H1 (cell line): Measurements from ENCODE around the gene SLC39A13. TPM values are rescaled to one million over a fixed set of nuclear protein-coding genes. Genes with fewer than 3 reads are reported as not detected.

Source experiments
- CTCF ChIA-PET: fragments of 300-600 bp; sonication (Branson Sonifier 250); formaldehyde crosslinking; loops from one replicate; lab custom pipeline; 2021; ENCODE audit not compliant: partially characterized antibody; lab: Charles Lee
- POLR2A ChIA-PET: fragments of 300-600 bp; sonication (Branson Sonifier 250); formaldehyde crosslinking; loops from one replicate; lab custom pipeline; 2021; ENCODE audit warnings: inconsistent platforms; ENCODE audit not compliant: partially characterized antibody; lab: Charles Lee
- DNase-seq, 2 experiments: peaks; one replicate each; pipeline versions ENCODE4 v3.0.0 to v3.0.0-alpha.2; 2010 to 2022; ENCODE audit warnings: low spot score in 2 of 2, low read depth in 1 of 2, mixed read lengths in 1 of 2
- FAIRE-seq: peaks from 2 replicates; lab custom pipeline; 2011; peaks lifted over from hg19 to GRCh38; lab: Jason Lieb, UNC
- H2AFZ ChIP-seq: 2 replicates; pipeline ENCODE4 v1.8.1; 2012; ENCODE audit warnings: low read length, inconsistent platforms
- H2AK5ac ChIP-seq: 2 replicates; pipeline ENCODE4 v1.6.1; 2013; ENCODE audit warnings: low read depth, low read length
- H2BK120ac ChIP-seq: replicated peaks from 2 replicates; pipeline ENCODE3; 2013; ENCODE audit warnings: low read depth, low read length, inconsistent platforms
- H2BK12ac ChIP-seq: 2 replicates; pipeline ENCODE4 v1.6.1; 2013; ENCODE audit warnings: low read depth, low read length
- H2BK15ac ChIP-seq: 2 replicates; pipeline ENCODE4 v1.6.1; 2013; ENCODE audit warnings: low read length
- H2BK20ac ChIP-seq: 2 replicates; pipeline ENCODE4 v1.6.1; 2013; ENCODE audit warnings: low read length
- H2BK5ac ChIP-seq: 2 replicates; pipeline ENCODE4 v1.6.1; 2013; ENCODE audit warnings: low read depth, low read length
- H3K14ac ChIP-seq: 2 replicates; pipeline ENCODE4 v1.6.1; 2013; ENCODE audit warnings: inconsistent platforms; ENCODE audit not compliant: insufficient read length
- H3K18ac ChIP-seq: 2 replicates; pipeline ENCODE4 v1.6.1; 2013; ENCODE audit warnings: low read length; ENCODE audit errors: extremely low read depth
- H3K23ac ChIP-seq: 2 replicates; pipeline ENCODE4 v1.6.1; 2013; ENCODE audit warnings: inconsistent platforms; ENCODE audit not compliant: insufficient read length
- H3K23me2 ChIP-seq: 2 replicates; pipeline ENCODE4 v1.6.1; 2013; ENCODE audit warnings: low read depth, low read length
- H3K27ac ChIP-seq: 2 replicates; pipeline ENCODE4 v1.6.1; 2011; ENCODE audit warnings: low read depth, low read length, inconsistent platforms
- H3K27me3 ChIP-seq, 4 experiments: replicated peaks in 1 of 4; 1 replicate in 1 of 4; 2 replicates in 3 of 4; pipeline versions ENCODE4 v1.6.1 to v1.8.1; 2011 to 2013; ENCODE audit warnings: low read length in 3 of 4, mild to moderate bottlenecking in 3 of 4, inconsistent platforms in 2 of 4, mixed read lengths in 2 of 4, moderate library complexity in 1 of 4; ENCODE audit not compliant: control insufficient read depth in 3 of 4, insufficient read depth in 3 of 4; ENCODE audit errors: extremely low read depth in 1 of 4
- H3K36me3 ChIP-seq, 4 experiments: 2 replicates each; pipeline versions ENCODE4 v1.6.1 to v1.8.1; 2011 to 2013; ENCODE audit warnings: mild to moderate bottlenecking in 4 of 4, low read length in 3 of 4, moderate library complexity in 2 of 4, control low read depth in 1 of 4, inconsistent platforms in 1 of 4; ENCODE audit not compliant: insufficient read depth in 4 of 4, control insufficient read depth in 2 of 4
- H3K4ac ChIP-seq: replicated peaks from 2 replicates; pipeline ENCODE3; 2013; ENCODE audit warnings: low read length, low read depth, mixed read lengths, inconsistent platforms; ENCODE audit not compliant: insufficient read length
- H3K4me1 ChIP-seq, 4 experiments: replicated peaks in 1 of 4; 1 replicate in 1 of 4; 2 replicates in 3 of 4; pipeline versions ENCODE4 v1.6.1 to v1.8.1; 2011 to 2013; ENCODE audit warnings: low read length in 3 of 4, inconsistent platforms in 2 of 4, mixed read lengths in 1 of 4; ENCODE audit not compliant: insufficient read depth in 4 of 4, control insufficient read depth in 3 of 4
- H3K4me2 ChIP-seq, 2 experiments: 2 replicates each; pipeline versions ENCODE4 v1.6.1 to v1.8.1; 2011 to 2013; ENCODE audit warnings: low read depth in 2 of 2, low read length in 2 of 2, control low read depth in 1 of 2, inconsistent platforms in 1 of 2, mild to moderate bottlenecking in 1 of 2; ENCODE audit not compliant: insufficient read depth in 1 of 2
- H3K4me3 ChIP-seq, 4 experiments: fragments of 200-600, 300-600 bp in 1 of 4; sonication (generic), shearing (Covaris generic), sonication (Bioruptor Twin) in 1 of 4; 2 replicates each; pipeline versions ENCODE4 v1.5.1 to v1.8.1; 2011 to 2016; ENCODE audit warnings: low read length in 4 of 4, low read depth in 3 of 4, control low read depth in 2 of 4, inconsistent platforms in 2 of 4, mild to moderate bottlenecking in 2 of 4, mixed read lengths in 1 of 4, moderate library complexity in 1 of 4; ENCODE audit not compliant: insufficient read depth in 2 of 4; ENCODE audit errors: extremely low read depth in 1 of 4
- H3K56ac ChIP-seq: replicated peaks from 2 replicates; pipeline ENCODE3; 2013; ENCODE audit warnings: low read depth, mild to moderate bottlenecking, mixed read lengths, low read length, inconsistent platforms; ENCODE audit not compliant: insufficient read length
- H3K79me1 ChIP-seq: 2 replicates; pipeline ENCODE4 v1.6.1; 2013; ENCODE audit warnings: low read depth, low read length, control low read depth
- H3K79me2 ChIP-seq, 2 experiments: 2 replicates each; pipeline versions ENCODE4 v1.6.1 to v1.8.1; 2012 to 2013; ENCODE audit warnings: low read length in 2 of 2, mild to moderate bottlenecking in 2 of 2, inconsistent platforms in 1 of 2; ENCODE audit not compliant: insufficient read depth in 2 of 2, control insufficient read depth in 1 of 2
- H3K9ac ChIP-seq, 4 experiments: replicated peaks in 1 of 4; 1 replicate in 1 of 4; 2 replicates in 3 of 4; pipeline versions ENCODE4 v1.6.1 to v1.8.1; 2011 to 2013; ENCODE audit warnings: low read depth in 3 of 4, low read length in 3 of 4, control low read depth in 2 of 4, mild to moderate bottlenecking in 2 of 4, moderate library complexity in 2 of 4, inconsistent platforms in 1 of 4; ENCODE audit errors: extremely low read depth in 1 of 4
- H3K9me3 ChIP-seq, 2 experiments: 2 replicates each; pipeline versions ENCODE4 v1.6.1 to v1.8.1; 2012 to 2013; ENCODE audit warnings: mild to moderate bottlenecking in 2 of 2, moderate library complexity in 2 of 2, control low read depth in 1 of 2, inconsistent platforms in 1 of 2, low read depth in 1 of 2, low read length in 1 of 2, mixed read lengths in 1 of 2; ENCODE audit not compliant: insufficient read depth in 2 of 2
- H4K20me1 ChIP-seq, 2 experiments: replicated peaks in 1 of 2; 2 replicates each; pipeline versions ENCODE3 to v1.8.1; 2011 to 2013; ENCODE audit warnings: inconsistent platforms in 2 of 2, low read length in 2 of 2, mild to moderate bottlenecking in 1 of 2; ENCODE audit not compliant: insufficient read depth in 2 of 2, control insufficient read depth in 1 of 2
- H4K5ac ChIP-seq: 2 replicates; pipeline ENCODE4 v1.6.1; 2013; ENCODE audit warnings: low read length, low read depth, mixed read lengths, inconsistent platforms; ENCODE audit not compliant: insufficient read length
- H4K8ac ChIP-seq: 2 replicates; pipeline ENCODE4 v1.8.0; 2013; ENCODE audit warnings: mild to moderate bottlenecking, moderate library complexity, low read length, inconsistent platforms; ENCODE audit not compliant: insufficient read depth; ENCODE audit errors: extremely low read depth
- H4K91ac ChIP-seq: replicated peaks from 2 replicates; pipeline ENCODE3; 2013; ENCODE audit warnings: low read length, mixed read lengths, inconsistent platforms; ENCODE audit not compliant: insufficient read length
- BACH1 ChIP-seq: IDR thresholded peaks from 2 replicates; pipeline ENCODE4 v1.6.1; 2012; ENCODE audit warnings: low read length, improper control_type of control experiment
- HDAC6 ChIP-seq: IDR thresholded peaks from one replicate; pipeline ENCODE4 v1.7.1; 2012; ENCODE audit warnings: low read depth, mild to moderate bottlenecking, inconsistent platforms, low read length, moderate library complexity
- KDM4A ChIP-seq: IDR thresholded peaks from one replicate; pipeline ENCODE4 v1.7.1; 2012; ENCODE audit warnings: low read depth, mild to moderate bottlenecking, moderate library complexity, low read length, inconsistent platforms; ENCODE audit not compliant: severe bottlenecking
- NRF1 ChIP-seq: IDR thresholded peaks from 2 replicates; pipeline ENCODE4 v1.6.1; 2011; ENCODE audit warnings: mild to moderate bottlenecking, low read depth, low read length, improper control_type of control experiment
- POLR2AphosphoS5 ChIP-seq: IDR thresholded peaks from 2 replicates; pipeline ENCODE4 v1.6.1; 2011; ENCODE audit warnings: low read depth, low read length
- POU5F1 ChIP-seq: IDR thresholded peaks from 2 replicates; pipeline ENCODE4 v1.6.1; 2011; ENCODE audit warnings: low read depth, mild to moderate bottlenecking, low read length, moderate library complexity
- RNF2 ChIP-seq: fragments of 200-900, 300-1000 bp; sonication (generic); IDR thresholded peaks from 2 replicates; pipeline ENCODE4 v1.7.1; 2016; ENCODE audit warnings: borderline replicate concordance, low read depth, mild to moderate bottlenecking, antibody characterized with exemption, low read length; ENCODE audit not compliant: poor library complexity, severe bottlenecking; ENCODE audit errors: missing control alignments
- SP2 ChIP-seq: IDR thresholded peaks from 2 replicates; pipeline ENCODE4 v1.6.1; 2012; ENCODE audit warnings: mild to moderate bottlenecking, low read length, inconsistent platforms
- TBP ChIP-seq: IDR thresholded peaks from 2 replicates; pipeline ENCODE4 v1.6.1; 2011; ENCODE audit warnings: low read depth, low read length, improper control_type of control experiment
- WGBS, 2 experiments: shearing (Covaris generic) in 1 of 2; methylation state at CpG; one replicate each; pipeline versions ENCODE4 v1.1.6 to v1.1.7; 2013 to 2015; ENCODE audit warnings: low lambda C conversion rate in 2 of 2, mixed read lengths in 2 of 2, inconsistent platforms in 1 of 2, low coverage in 1 of 2, missing lambda C conversion rate in 1 of 2; ENCODE audit not compliant: insufficient replicate concordance in 2 of 2, insufficient coverage in 1 of 2, insufficient read length in 1 of 2; ENCODE audit errors: extremely low coverage in 1 of 2, missing lambda C conversion rate in 1 of 2; 5-methylcytosine and 5-hydroxymethylcytosine counted together
- polyA plus RNA-seq, 7 experiments: library from polyadenylated mRNA; depleted of rRNA in 3 of 7; stranded (reverse) in 5 of 7; unstranded in 2 of 7; fragments of >200 nt in 5 of 7; fragments of 200-250 nt in 2 of 7; gene quantifications; 1 replicate in 5 of 7; 2 replicates in 1 of 7; 4 replicates in 1 of 7; pipeline versions ENCODE4 v1.2.1 to v1.2.3, GENCODE V29; 2011 to 2013; ENCODE audit warnings: missing spikeins in 2 of 7, mixed read lengths in 2 of 7
- total RNA-seq: library from RNA; stranded (reverse); fragmentation: NEBNext Ultra II Directional; extraction: Animal tissue kit (Norgen Biotek cat#: 25700); gene quantifications from 2 replicates; pipeline ENCODE4 v1.2.1, GENCODE V29; 2021

The SLC39A13 gene
- total and polyA plus RNA-seq, 2 of the 8 experiments (the other 6 are each of a cell fraction or from before 2014, with no cell fraction given): 23.2 to 30.0 TPM

DNA sequence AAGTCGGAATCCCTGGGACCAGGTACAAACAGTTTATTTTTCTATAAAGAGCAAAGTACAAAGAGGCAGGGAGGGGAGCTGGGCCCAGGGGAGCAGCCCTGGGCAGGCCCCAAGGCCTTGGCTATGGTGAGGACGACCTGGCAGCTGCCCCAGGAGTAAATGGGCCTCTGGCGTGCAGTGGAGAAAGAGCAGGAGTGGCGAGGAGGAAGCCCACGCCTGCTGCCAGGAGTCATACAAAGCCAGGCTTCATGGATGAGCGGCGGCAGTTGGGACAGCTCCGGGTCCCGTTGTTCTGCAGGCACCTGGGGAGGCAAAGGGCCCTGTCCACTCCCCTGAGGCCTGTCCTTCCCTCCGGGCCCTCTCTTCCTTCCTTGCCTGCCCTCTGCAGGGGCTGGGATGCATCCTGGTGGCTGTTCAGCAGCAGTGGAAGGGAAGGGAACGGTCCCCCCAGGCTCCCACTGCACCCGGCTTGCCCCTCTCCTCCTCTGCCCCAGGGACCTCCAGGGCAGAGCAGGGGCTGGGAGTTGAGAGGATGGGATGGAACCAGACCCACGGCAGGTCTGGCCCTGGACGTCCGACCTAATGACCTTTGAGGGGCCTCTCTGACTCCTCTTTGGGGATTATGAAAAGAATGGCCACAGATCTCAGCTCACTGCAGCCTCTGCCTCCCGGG, 29.5 kb downstream of the SLC39A13 start:
- no peak overlapping the region for H4K91ac ChIP-seq

More for the DNA sequence above, 29.5 kb downstream of the SLC39A13 start:
- Histone ChIP-seq H3K4me2 (no peak overlapping the region), H4K20me1 (no peaks in the 10 kb centered on the region), H2BK5ac (no peak overlapping the region), H3K79me2 (no peaks in the 10 kb centered on the region), H3K4me1 (no peaks in the 10 kb centered on the region), H2BK15ac (no peak overlapping the region), H3K36me3 (no peaks in the 10 kb centered on the region), H2AFZ (no peak overlapping the region), H4K8ac (no peak overlapping the region; the same call in none of the 2 replicates), H2BK20ac (no peak overlapping the region), H3K9ac (no peak overlapping the region), H3K9me3 (no peaks in the 10 kb centered on the region), H3K18ac (no peak overlapping the region), H3K4me3 (no peak overlapping the region), H3K27ac (no peak overlapping the region), H2BK120ac (no peak overlapping the region), H2BK12ac (no peak overlapping the region), H3K4ac (no peak overlapping the region), H2AK5ac (no peak overlapping the region), H3K56ac (no peak overlapping the region), H3K79me1 (no peaks in the 10 kb centered on the region), H3K27me3 (no peaks in the 10 kb centered on the region), H3K23ac (no peak overlapping the region), H3K14ac (no peak overlapping the region), H4K5ac (no peak overlapping the region), H3K23me2 (no peaks in the 10 kb centered on the region)
- POLR2A ChIA-PET: interaction anchor here (0.5 to 2.5 kb wide), 5 partner anchors 10 to 262 kb away, joined by 3 to 11 read pairs (median 4); partner anchors contain the start of gene PSMC3
- no peak for FAIRE-seq
- TF ChIP-seq POLR2AphosphoS5 (no peak), POU5F1 (no peak), RNF2 (no peak), KDM4A (no peak), SP2 (no peak), BACH1 (no peak), NRF1 (no peak), TBP (no peak), HDAC6 (no peak)
- WGBS, 2 experiments: 87% methylated on average over 13 of the region's 16 CpGs; no CpG with 5 or more reads in 1 of the 2 experiments
- DNase-seq: no peak
- CTCF ChIA-PET: interaction anchor here (0.7 to 2.4 kb wide), 4 partner anchors 9 to 72 kb away, joined by 3 to 5 read pairs (median 4); partner anchors contain the start of gene SLC39A13
